ENCODE data around the gene ARPC1A. TPM values are rescaled to one million over a fixed set of nuclear protein-coding genes. Genes with fewer than 3 reads are reported as not detected.
A peak's percentile ranks its signal among the peaks of the same experiment; 100 is the strongest.

The ARPC1A gene
- polyA plus RNA-seq, 1 donor from 2014 or later = 154 TPM

- no peak within 1 kb of the TSS for H3K27ac ChIP-seq (ENCODE audit: low read length)
- peak within 1 kb of the TSS; percentile 52 for H3K9ac ChIP-seq (ENCODE audit: low read length)
- H3K9me2 ChIP-seq (ENCODE audit: insufficient read depth, low read length) = no peaks in the 10 kb centered on the region
- no peaks in the 10 kb centered on the region for H3K79me2 ChIP-seq (replicated peaks; ENCODE audit: insufficient read depth, low read length)
- no peak within 1 kb of the TSS for H3K4me2 ChIP-seq (ENCODE audit: low read length)
- H3K4me3 ChIP-seq (ENCODE audit: low read length) = peak within 1 kb of the TSS; percentile 67
- H2AFZ ChIP-seq (ENCODE audit: low read depth, low read length) = no peak within 1 kb of the TSS
- H3F3A ChIP-seq (ENCODE audit: insufficient read depth, low read length, poor library complexity, severe bottlenecking) = no peaks in the 10 kb centered on the region
- H3K9me3 ChIP-seq (ENCODE audit: low read length) = no peaks in the 10 kb centered on the region
- TF ChIP-seq EZH2 (IDR thresholded peaks at IDR 0.05; ENCODE audit: borderline replicate concordance, insufficient read depth, low read length, poor library complexity, severe bottlenecking) (no peak), EP300 (conservative IDR thresholded peaks at IDR 0.05; ENCODE audit: poor library complexity, severe bottlenecking) (no peak)
- peaks cover 10% of the 10 kb centered on the region for H3K27me3 ChIP-seq (ENCODE audit: insufficient read depth, low read depth, low read length)
- H4K20me1 ChIP-seq (ENCODE audit: insufficient read depth) = no peaks in the 10 kb centered on the region
- no peaks in the 10 kb centered on the region for H3K36me3 ChIP-seq (ENCODE audit: insufficient read depth, low read length)
These were observed 48.7 kb downstream of the ARPC1A start, which contains the start of gene ARPC1B for GRCh38 chr7:99374111-99375064. Gene ARPC1B (plus strand): TSS chr7:99374730. CDS start chr7:99385715, 10,985 bp downstream.

- H3K27me3 ChIP-seq (ENCODE audit: insufficient read depth, low read depth, low read length) = peaks cover 10% of the 10 kb centered on the region
- H3K9me2 ChIP-seq (ENCODE audit: insufficient read depth, low read length) = no peaks in the 10 kb centered on the region
- H2AFZ ChIP-seq (ENCODE audit: low read depth, low read length) = no peak overlapping the region
- H3K27ac ChIP-seq (ENCODE audit: low read length) = no peak overlapping the region
- TF ChIP-seq CTCF (IDR thresholded peaks at IDR 0.05; ENCODE audit: poor library complexity, severe bottlenecking) = no peak
- TF ChIP-seq POLR2AphosphoS5 (IDR thresholded peaks at IDR 0.05) = no peak
- TF ChIP-seq REST (IDR thresholded peaks at IDR 0.05; ENCODE audit: borderline replicate concordance) = no peak
- TF ChIP-seq RAD21 (conservative IDR thresholded peaks at IDR 0.05) = no peak
- no peak for TF ChIP-seq TAF1 (IDR thresholded peaks at IDR 0.05; ENCODE audit: low read depth)
- no peak for TF ChIP-seq EZH2 (IDR thresholded peaks at IDR 0.05; ENCODE audit: borderline replicate concordance, insufficient read depth, low read length, poor library complexity, severe bottlenecking)
- TF ChIP-seq EP300 (conservative IDR thresholded peaks at IDR 0.05; ENCODE audit: poor library complexity, severe bottlenecking) = no peak
- TF ChIP-seq SMC3 (conservative IDR thresholded peaks at IDR 0.05; ENCODE audit: poor library complexity) = no peak
- no peak for TF ChIP-seq MXI1 (conservative IDR thresholded peaks at IDR 0.05; ENCODE audit: poor library complexity, severe bottlenecking)
- no peaks in the 10 kb centered on the region for H3K79me2 ChIP-seq (replicated peaks; ENCODE audit: insufficient read depth, low read length)
- H3F3A ChIP-seq (ENCODE audit: insufficient read depth, low read length, poor library complexity, severe bottlenecking) = no peaks in the 10 kb centered on the region
- H3K36me3 ChIP-seq (ENCODE audit: insufficient read depth, low read length) = no peaks in the 10 kb centered on the region
- H3K9ac ChIP-seq (ENCODE audit: low read length) = peak overlapping the region; percentile 52
- H3K9me3 ChIP-seq (ENCODE audit: low read length) = no peaks in the 10 kb centered on the region
- no peak overlapping the region for H3K4me2 ChIP-seq (ENCODE audit: low read length)
- no peaks in the 10 kb centered on the region for H4K20me1 ChIP-seq (ENCODE audit: insufficient read depth)
- H3K4me3 ChIP-seq (ENCODE audit: low read length) = peak overlapping the region; percentile 67
These were observed 49.5 kb downstream of the ARPC1A start for GRCh38 chr7:99375070-99375807.

Measured in neural cell (in vitro differentiated cells).